WTC11 (cell line): ENCODE data around the gene JRKL. TPM values are rescaled to one million over a fixed set of nuclear protein-coding genes. Genes with fewer than 3 reads are reported as not detected.

Experiments used
- ATAC-seq: fragments of 200-7000 bp; cut with Tn5 transposase; 2 replicates; pipeline ENCODE4 v1.10.0; 2021; ENCODE audit warnings: mild to moderate bottlenecking, moderate library complexity
- CTCF ChIA-PET: fragments of 300-600 bp; sonication (Branson Sonifier 250); formaldehyde crosslinking; loops from one replicate; lab custom pipeline; 2021; ENCODE audit warnings: antibody characterized with exemption; lab: Charles Lee
- POLR2A ChIA-PET: fragments of 350-600 bp; sonication (Branson Sonifier 250); formaldehyde crosslinking; loops from one replicate; lab custom pipeline; 2021; ENCODE audit warnings: antibody characterized with exemption; lab: Charles Lee
- DNase-seq: peaks from one replicate; pipeline ENCODE4 v3.0.0; 2021; ENCODE audit warnings: low spot score
- H3K27ac Mint-ChIP-seq: 2 replicates; pipeline ENCODE4 v1.8.0; 2021; ENCODE audit warnings: mixed read lengths
- H3K27me3 Mint-ChIP-seq: 2 replicates; pipeline ENCODE4 v1.8.0; 2021; ENCODE audit warnings: low read depth, mild to moderate bottlenecking, moderate library complexity, mixed read lengths
- H3K36me3 Mint-ChIP-seq: 2 replicates; pipeline ENCODE4 v1.8.0; 2021; ENCODE audit warnings: mixed read lengths
- H3K4me1 Mint-ChIP-seq: 2 replicates; pipeline ENCODE4 v1.8.0; 2022; ENCODE audit warnings: mixed read lengths
- H3K4me3 Mint-ChIP-seq: 2 replicates; pipeline ENCODE4 v1.8.0; 2021; ENCODE audit warnings: mild to moderate bottlenecking, moderate library complexity, mixed read lengths
- H3K9me3 Mint-ChIP-seq: 2 replicates; pipeline ENCODE4 v1.8.0; 2021; ENCODE audit warnings: mixed read lengths
- CBFB ChIP-seq: sonication (generic); formaldehyde crosslinking; IDR thresholded peaks from 2 replicates; pipeline ENCODE4 v1.8.1; 2022; ENCODE audit warnings: mild to moderate bottlenecking, low read depth, missing genetic modification reagents
- CREB1 ChIP-seq: sonication (generic); formaldehyde crosslinking; IDR thresholded peaks from 2 replicates; pipeline ENCODE4 v1.8.0; 2023; ENCODE audit warnings: mild to moderate bottlenecking, missing genetic modification reagents
- NFYB ChIP-seq: sonication (generic); formaldehyde crosslinking; conservative IDR thresholded peaks from 2 replicates; pipeline ENCODE4 v1.8.0; 2022; ENCODE audit warnings: low read depth, missing genetic modification reagents
- NR1H2 ChIP-seq: sonication (generic); formaldehyde crosslinking; IDR thresholded peaks from 2 replicates; pipeline ENCODE4 v1.9.0; 2021; ENCODE audit warnings: mild to moderate bottlenecking, moderate library complexity, missing genetic modification reagents
- NR3C1 ChIP-seq: sonication (generic); formaldehyde crosslinking; conservative IDR thresholded peaks from 2 replicates; pipeline ENCODE4 v1.8.1; 2023; ENCODE audit warnings: low read depth, mild to moderate bottlenecking, missing genetic modification reagents
- SOX15 ChIP-seq: fragments of 250-450 bp; sonication (Bioruptor Pico); IDR thresholded peaks from 2 replicates; pipeline ENCODE4 v1.9.0; 2021; ENCODE audit warnings: mild to moderate bottlenecking
- TCF7 ChIP-seq: sonication (generic); formaldehyde crosslinking; IDR thresholded peaks from 2 replicates; pipeline ENCODE4 v1.8.0; 2022; ENCODE audit warnings: mild to moderate bottlenecking, low read depth, missing genetic modification reagents, moderate library complexity
- TP53 ChIP-seq: sonication (generic); formaldehyde crosslinking; IDR thresholded peaks from 2 replicates; pipeline ENCODE4 v1.8.1; 2023; ENCODE audit warnings: mild to moderate bottlenecking, missing genetic modification reagents
- ZNF671 ChIP-seq: fragments of 250-450 bp; sonication (Bioruptor Pico); IDR thresholded peaks from 2 replicates; pipeline ENCODE4 v1.8.0; 2021; ENCODE audit warnings: mild to moderate bottlenecking
- total RNA-seq: library from RNA; stranded (reverse); gene quantifications from 3 replicates; pipeline ENCODE4 v1.2.3, GENCODE V29; 2021
- TF ChIP-seq, protein P1 (sequence below): fragments of 250-450 bp; sonication (Bioruptor Pico); IDR thresholded peaks from 2 replicates; pipeline ENCODE4 v1.8.0; 2021; ENCODE audit warnings: mild to moderate bottlenecking
- TF ChIP-seq, protein P2 (sequence below): fragments of 250-450 bp; sonication (Bioruptor Pico); conservative IDR thresholded peaks from 2 replicates; pipeline ENCODE4 v1.9.0; 2021; ENCODE audit warnings: mild to moderate bottlenecking
- TF ChIP-seq, protein P3 (sequence below): sonication (generic); formaldehyde crosslinking; IDR thresholded peaks from 2 replicates; pipeline ENCODE4 v1.8.1; 2022; ENCODE audit warnings: missing genetic modification reagents, borderline replicate concordance
- TF ChIP-seq, protein P4 (sequence below): sonication (generic); formaldehyde crosslinking; IDR thresholded peaks from 2 replicates; pipeline ENCODE4 v1.8.1; 2022; ENCODE audit warnings: mild to moderate bottlenecking, missing genetic modification reagents, moderate library complexity, borderline replicate concordance
- TF ChIP-seq, protein P5 (sequence below): sonication (generic); formaldehyde crosslinking; conservative IDR thresholded peaks from 2 replicates; pipeline ENCODE4 v1.8.1; 2023; ENCODE audit warnings: mild to moderate bottlenecking, low read depth, missing genetic modification reagents, moderate library complexity
- TF ChIP-seq, protein P6 (sequence below): fragments of 200-600 bp; IDR thresholded peaks from 2 replicates; pipeline ENCODE4 v1.8.0; 2022; ENCODE audit warnings: antibody characterized with exemption
- TF ChIP-seq, protein P7 (sequence below): sonication (generic); formaldehyde crosslinking; IDR thresholded peaks from 2 replicates; pipeline ENCODE4 v1.8.0; 2022; ENCODE audit warnings: missing genetic modification reagents

JRKL gene
- total RNA-seq, 1 experiment from 2014 or later: 6.1 TPM

DNA sequence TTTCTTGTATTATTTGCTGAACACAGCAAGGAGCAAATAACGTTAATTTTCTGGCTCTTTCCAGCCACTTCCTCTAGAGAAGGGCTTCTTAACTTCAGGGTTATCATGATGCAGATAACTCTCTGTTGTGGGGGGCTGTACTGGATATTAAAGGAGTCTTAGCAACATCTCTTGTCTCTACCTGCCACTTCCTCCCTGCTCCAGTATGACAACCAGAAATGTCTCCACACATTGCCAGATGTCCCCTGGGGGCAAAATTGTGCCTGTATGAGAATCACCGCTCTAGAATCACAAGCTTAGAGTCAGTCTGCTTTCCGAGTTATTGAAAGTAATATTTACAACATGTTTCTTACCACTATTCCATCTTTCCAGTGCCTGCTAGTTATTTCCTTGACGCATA lies 6.8 kb downstream of the JRKL start (continued):
- TF ChIP-seq, protein P1, sequence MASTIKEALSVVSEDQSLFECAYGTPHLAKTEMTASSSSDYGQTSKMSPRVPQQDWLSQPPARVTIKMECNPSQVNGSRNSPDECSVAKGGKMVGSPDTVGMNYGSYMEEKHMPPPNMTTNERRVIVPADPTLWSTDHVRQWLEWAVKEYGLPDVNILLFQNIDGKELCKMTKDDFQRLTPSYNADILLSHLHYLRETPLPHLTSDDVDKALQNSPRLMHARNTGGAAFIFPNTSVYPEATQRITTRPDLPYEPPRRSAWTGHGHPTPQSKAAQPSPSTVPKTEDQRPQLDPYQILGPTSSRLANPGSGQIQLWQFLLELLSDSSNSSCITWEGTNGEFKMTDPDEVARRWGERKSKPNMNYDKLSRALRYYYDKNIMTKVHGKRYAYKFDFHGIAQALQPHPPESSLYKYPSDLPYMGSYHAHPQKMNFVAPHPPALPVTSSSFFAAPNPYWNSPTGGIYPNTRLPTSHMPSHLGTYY (CRISPR knock-in tag): no peak
- TF ChIP-seq CREB1: no peak
- no peak for TF ChIP-seq NFYB (CRISPR knock-in tag)
- TF ChIP-seq ZNF671 (CRISPR knock-in tag): no peak
- no peak for TF ChIP-seq NR1H2 (CRISPR knock-in tag)
- TF ChIP-seq, protein P2, sequence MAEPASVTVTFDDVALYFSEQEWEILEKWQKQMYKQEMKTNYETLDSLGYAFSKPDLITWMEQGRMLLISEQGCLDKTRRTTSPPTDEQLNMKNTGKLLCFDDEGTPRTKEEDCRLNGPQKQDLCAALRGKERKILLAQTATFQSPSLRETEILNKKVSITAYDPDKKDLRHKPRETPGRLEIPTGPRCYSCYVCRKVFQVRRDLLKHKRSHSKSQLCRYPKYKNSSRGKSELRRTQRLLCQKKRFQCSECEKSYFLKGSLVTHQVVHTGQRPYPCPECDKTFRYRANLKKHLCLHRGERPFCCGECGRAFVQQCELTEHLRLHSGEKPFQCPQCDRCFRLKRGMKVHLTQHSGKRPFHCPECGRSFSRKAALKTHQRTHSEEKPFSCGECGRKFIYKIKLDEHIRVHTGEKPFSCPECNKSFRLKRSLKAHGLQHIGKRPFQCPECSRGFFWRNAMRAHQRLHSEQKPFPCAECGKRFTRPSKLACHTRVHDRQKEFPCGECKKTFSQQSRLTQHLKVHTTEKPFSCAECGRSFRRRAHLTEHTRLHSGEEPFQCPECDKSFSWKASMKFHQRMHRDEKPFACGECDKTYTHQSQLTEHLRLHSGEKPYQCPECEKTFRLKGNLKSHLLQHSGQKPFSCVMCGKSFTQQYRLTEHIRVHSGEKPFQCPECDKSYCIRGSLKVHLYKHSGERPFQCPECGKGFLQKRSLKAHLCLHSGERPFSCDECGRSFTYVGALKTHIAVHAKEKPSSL: no peak
- no peak for TF ChIP-seq TCF7 (CRISPR knock-in tag)
- TF ChIP-seq, all 79 proteins: peak for 0

DNA sequence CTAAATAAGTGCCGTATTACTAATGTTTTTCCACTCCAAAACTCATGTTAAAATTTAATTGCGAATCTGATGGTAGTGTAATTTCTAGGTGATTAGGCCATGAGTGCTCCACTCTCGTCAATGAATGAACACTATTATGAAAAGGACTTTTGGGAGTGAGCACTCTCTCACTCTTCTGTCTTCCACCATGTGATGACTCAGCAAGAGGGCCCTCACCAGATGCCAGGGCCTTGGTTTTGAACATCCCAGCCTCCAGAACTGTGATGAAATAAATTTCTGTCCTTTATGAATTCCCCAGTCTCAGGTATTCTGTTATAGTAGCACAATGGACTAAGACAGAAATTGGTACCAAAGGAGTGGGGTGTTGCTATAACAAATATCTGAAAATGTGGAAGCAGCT lies 8.1 kb downstream of the JRKL start:
- CTCF ChIA-PET: interaction anchor here (1.7 kb wide), 1 partner anchor 55 kb away, joined by 5 read pairs; the partner anchor contains the start of gene MAML2
- Mint-ChIP-seq H3K4me3 (no peak overlapping the region), H3K27me3 (no peaks in the 10 kb centered on the region), H3K36me3 (no peaks in the 10 kb centered on the region), H3K27ac (no peak overlapping the region), H3K4me1 (peaks cover 6% of the 10 kb centered on the region; the same call in 1 of the 2 replicates), H3K9me3 (peaks cover 7% of the 10 kb centered on the region)
- DNase-seq: no peak
- POLR2A ChIA-PET: no interaction called here
- no peak for ATAC-seq
- TF ChIP-seq, protein P3, sequence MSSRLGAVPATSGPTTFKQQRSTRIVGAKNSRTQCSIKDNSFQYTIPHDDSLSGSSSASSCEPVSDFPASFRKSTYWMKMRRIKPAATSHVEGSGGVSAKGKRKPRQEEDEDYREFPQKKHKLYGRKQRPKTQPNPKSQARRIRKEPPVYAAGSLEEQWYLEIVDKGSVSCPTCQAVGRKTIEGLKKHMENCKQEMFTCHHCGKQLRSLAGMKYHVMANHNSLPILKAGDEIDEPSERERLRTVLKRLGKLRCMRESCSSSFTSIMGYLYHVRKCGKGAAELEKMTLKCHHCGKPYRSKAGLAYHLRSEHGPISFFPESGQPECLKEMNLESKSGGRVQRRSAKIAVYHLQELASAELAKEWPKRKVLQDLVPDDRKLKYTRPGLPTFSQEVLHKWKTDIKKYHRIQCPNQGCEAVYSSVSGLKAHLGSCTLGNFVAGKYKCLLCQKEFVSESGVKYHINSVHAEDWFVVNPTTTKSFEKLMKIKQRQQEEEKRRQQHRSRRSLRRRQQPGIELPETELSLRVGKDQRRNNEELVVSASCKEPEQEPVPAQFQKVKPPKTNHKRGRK (CRISPR knock-in tag): no peak
- TF ChIP-seq TP53 (no peak), NR3C1 (CRISPR knock-in tag) (no peak), CBFB (CRISPR knock-in tag) (no peak), NR1H2 (CRISPR knock-in tag) (no peak), SOX15 (no peak)
- TF ChIP-seq, protein P4, sequence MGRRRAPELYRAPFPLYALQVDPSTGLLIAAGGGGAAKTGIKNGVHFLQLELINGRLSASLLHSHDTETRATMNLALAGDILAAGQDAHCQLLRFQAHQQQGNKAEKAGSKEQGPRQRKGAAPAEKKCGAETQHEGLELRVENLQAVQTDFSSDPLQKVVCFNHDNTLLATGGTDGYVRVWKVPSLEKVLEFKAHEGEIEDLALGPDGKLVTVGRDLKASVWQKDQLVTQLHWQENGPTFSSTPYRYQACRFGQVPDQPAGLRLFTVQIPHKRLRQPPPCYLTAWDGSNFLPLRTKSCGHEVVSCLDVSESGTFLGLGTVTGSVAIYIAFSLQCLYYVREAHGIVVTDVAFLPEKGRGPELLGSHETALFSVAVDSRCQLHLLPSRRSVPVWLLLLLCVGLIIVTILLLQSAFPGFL (CRISPR knock-in tag): no peak
- TF ChIP-seq, protein P2: no peak
- TF ChIP-seq, protein P5, sequence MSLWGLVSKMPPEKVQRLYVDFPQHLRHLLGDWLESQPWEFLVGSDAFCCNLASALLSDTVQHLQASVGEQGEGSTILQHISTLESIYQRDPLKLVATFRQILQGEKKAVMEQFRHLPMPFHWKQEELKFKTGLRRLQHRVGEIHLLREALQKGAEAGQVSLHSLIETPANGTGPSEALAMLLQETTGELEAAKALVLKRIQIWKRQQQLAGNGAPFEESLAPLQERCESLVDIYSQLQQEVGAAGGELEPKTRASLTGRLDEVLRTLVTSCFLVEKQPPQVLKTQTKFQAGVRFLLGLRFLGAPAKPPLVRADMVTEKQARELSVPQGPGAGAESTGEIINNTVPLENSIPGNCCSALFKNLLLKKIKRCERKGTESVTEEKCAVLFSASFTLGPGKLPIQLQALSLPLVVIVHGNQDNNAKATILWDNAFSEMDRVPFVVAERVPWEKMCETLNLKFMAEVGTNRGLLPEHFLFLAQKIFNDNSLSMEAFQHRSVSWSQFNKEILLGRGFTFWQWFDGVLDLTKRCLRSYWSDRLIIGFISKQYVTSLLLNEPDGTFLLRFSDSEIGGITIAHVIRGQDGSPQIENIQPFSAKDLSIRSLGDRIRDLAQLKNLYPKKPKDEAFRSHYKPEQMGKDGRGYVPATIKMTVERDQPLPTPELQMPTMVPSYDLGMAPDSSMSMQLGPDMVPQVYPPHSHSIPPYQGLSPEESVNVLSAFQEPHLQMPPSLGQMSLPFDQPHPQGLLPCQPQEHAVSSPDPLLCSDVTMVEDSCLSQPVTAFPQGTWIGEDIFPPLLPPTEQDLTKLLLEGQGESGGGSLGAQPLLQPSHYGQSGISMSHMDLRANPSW (CRISPR knock-in tag): no peak
- TF ChIP-seq, protein P6, sequence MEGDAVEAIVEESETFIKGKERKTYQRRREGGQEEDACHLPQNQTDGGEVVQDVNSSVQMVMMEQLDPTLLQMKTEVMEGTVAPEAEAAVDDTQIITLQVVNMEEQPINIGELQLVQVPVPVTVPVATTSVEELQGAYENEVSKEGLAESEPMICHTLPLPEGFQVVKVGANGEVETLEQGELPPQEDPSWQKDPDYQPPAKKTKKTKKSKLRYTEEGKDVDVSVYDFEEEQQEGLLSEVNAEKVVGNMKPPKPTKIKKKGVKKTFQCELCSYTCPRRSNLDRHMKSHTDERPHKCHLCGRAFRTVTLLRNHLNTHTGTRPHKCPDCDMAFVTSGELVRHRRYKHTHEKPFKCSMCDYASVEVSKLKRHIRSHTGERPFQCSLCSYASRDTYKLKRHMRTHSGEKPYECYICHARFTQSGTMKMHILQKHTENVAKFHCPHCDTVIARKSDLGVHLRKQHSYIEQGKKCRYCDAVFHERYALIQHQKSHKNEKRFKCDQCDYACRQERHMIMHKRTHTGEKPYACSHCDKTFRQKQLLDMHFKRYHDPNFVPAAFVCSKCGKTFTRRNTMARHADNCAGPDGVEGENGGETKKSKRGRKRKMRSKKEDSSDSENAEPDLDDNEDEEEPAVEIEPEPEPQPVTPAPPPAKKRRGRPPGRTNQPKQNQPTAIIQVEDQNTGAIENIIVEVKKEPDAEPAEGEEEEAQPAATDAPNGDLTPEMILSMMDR: no peak
- TF ChIP-seq, protein P7, sequence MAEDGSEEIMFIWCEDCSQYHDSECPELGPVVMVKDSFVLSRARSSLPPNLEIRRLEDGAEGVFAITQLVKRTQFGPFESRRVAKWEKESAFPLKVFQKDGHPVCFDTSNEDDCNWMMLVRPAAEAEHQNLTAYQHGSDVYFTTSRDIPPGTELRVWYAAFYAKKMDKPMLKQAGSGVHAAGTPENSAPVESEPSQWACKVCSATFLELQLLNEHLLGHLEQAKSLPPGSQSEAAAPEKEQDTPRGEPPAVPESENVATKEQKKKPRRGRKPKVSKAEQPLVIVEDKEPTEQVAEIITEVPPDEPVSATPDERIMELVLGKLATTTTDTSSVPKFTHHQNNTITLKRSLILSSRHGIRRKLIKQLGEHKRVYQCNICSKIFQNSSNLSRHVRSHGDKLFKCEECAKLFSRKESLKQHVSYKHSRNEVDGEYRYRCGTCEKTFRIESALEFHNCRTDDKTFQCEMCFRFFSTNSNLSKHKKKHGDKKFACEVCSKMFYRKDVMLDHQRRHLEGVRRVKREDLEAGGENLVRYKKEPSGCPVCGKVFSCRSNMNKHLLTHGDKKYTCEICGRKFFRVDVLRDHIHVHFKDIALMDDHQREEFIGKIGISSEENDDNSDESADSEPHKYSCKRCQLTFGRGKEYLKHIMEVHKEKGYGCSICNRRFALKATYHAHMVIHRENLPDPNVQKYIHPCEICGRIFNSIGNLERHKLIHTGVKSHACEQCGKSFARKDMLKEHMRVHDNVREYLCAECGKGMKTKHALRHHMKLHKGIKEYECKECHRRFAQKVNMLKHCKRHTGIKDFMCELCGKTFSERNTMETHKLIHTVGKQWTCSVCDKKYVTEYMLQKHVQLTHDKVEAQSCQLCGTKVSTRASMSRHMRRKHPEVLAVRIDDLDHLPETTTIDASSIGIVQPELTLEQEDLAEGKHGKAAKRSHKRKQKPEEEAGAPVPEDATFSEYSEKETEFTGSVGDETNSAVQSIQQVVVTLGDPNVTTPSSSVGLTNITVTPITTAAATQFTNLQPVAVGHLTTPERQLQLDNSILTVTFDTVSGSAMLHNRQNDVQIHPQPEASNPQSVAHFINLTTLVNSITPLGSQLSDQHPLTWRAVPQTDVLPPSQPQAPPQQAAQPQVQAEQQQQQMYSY (CRISPR knock-in tag): no peak
